CD4-positive, alpha-beta T cell (primary cell): Measurements from ENCODE around the gene CDKN3. TPM values are rescaled to one million over a fixed set of nuclear protein-coding genes. Genes with fewer than 3 reads are reported as not detected.
"Not testable (repeated sequence)": the region's sequence is repeated elsewhere in the genome, so short reads cannot be mapped to it uniquely, and the experiment has no call there.

Experiments used
- ATAC-seq: fragments of 200-7000 bp; cut with Tn5 transposase; one replicate; pipeline ENCODE4 v1.10.0; 2022; ENCODE audit warnings: mild to moderate bottlenecking; ENCODE audit not compliant: poor library complexity
- CTCF ChIA-PET: fragments of 350-600 bp; sonication (Branson Sonifier 250); formaldehyde crosslinking; loops from one replicate; lab custom pipeline; 2021; ENCODE audit warnings: antibody characterized with exemption, inconsistent platforms; lab: Charles Lee
- POLR2A ChIA-PET: fragments of 350-600 bp; sonication (Branson Sonifier 250); formaldehyde crosslinking; loops from one replicate; lab custom pipeline; 2021; ENCODE audit warnings: antibody characterized with exemption, inconsistent platforms; lab: Charles Lee
- DNase-seq, 14 experiments: peaks; one replicate each; pipeline ENCODE4 v3.0.0-alpha.2; 2013 to 2020; ENCODE audit warnings: mixed read lengths in 2 of 14
- H3K27ac ChIP-seq, 2 donors: one replicate each; pipeline versions ENCODE4 v1.5.1 to v1.7.0; 2013; ENCODE audit warnings: low read length in 2 of 2, low read depth in 1 of 2, mild to moderate bottlenecking in 1 of 2
- H3K27me3 ChIP-seq, 2 experiments: 1 replicate in 1 of 2; 2 replicates in 1 of 2; pipeline versions ENCODE4 v1.6.1 to v1.7.0; 2013; ENCODE audit warnings: low read length in 2 of 2, control low read depth in 1 of 2, mild to moderate bottlenecking in 1 of 2, moderate library complexity in 1 of 2; ENCODE audit not compliant: insufficient read depth in 2 of 2, control insufficient read depth in 1 of 2
- H3K36me3 ChIP-seq: one replicate; pipeline ENCODE4 v1.6.1; 2013; ENCODE audit warnings: low read length, control low read depth; ENCODE audit not compliant: insufficient read depth
- H3K4me1 ChIP-seq: one replicate; pipeline ENCODE4 v1.6.1; 2013; ENCODE audit warnings: low read length, control low read depth; ENCODE audit not compliant: insufficient read depth
- H3K4me3 ChIP-seq: one replicate; pipeline ENCODE4 v1.5.1; 2013; ENCODE audit warnings: mild to moderate bottlenecking, low read length, moderate library complexity
- H3K9me3 ChIP-seq, 2 experiments: 1 replicate in 1 of 2; 2 replicates in 1 of 2; pipeline versions ENCODE4 v1.6.1 to v1.7.0; 2013; ENCODE audit warnings: low read length in 2 of 2, mild to moderate bottlenecking in 2 of 2, control low read depth in 1 of 2, moderate library complexity in 1 of 2; ENCODE audit not compliant: control insufficient read depth in 1 of 2, insufficient read depth in 1 of 2
- H3K27ac Mint-ChIP-seq: one replicate; pipeline ENCODE4 v1.8.0; 2020; ENCODE audit warnings: mixed read lengths
- H3K27me3 Mint-ChIP-seq: one replicate; pipeline ENCODE4 v1.8.0; 2021; ENCODE audit warnings: mixed read lengths
- H3K36me3 Mint-ChIP-seq: one replicate; pipeline ENCODE4 v1.8.0; 2021; ENCODE audit warnings: low read depth, mixed read lengths
- H3K4me1 Mint-ChIP-seq: one replicate; pipeline ENCODE4 v1.8.0; 2021; ENCODE audit warnings: low read depth, mixed read lengths
- H3K4me3 Mint-ChIP-seq: one replicate; pipeline ENCODE4 v1.8.0; 2020; ENCODE audit warnings: mild to moderate bottlenecking, mixed read lengths
- H3K9me3 Mint-ChIP-seq: one replicate; pipeline ENCODE4 v1.8.0; 2020; ENCODE audit warnings: mixed read lengths
- intact Hi-C, 2 experiments: fragments of 100-400 bp; cut with DNase I in 1 of 2; cut with micrococcal nuclease in 1 of 2; formaldehyde crosslinking; loops; one replicate each; pipeline versions ENCODE4 v1.15.1 to v1.9.0; 2023 to 2025; cut with DNase I, micrococcal nuclease
- total RNA-seq, 174 experiments: library from RNA in 2 of 174; stranded (reverse) in 2 of 174; gene quantifications; one replicate each; pipeline ENCODE4 v1.2.3 and lab custom pipeline; 2021 to 2026
- TF ChIP-seq, protein P1 (sequence below): fragments of 200-600 bp; IDR thresholded peaks from one replicate; pipeline ENCODE4 v1.8.0; 2022; ENCODE audit warnings: antibody characterized with exemption, mild to moderate bottlenecking

The CDKN3 gene
- total RNA-seq, 2 experiments from 2014 or later = 0.61 to 1.4 TPM

DNA sequence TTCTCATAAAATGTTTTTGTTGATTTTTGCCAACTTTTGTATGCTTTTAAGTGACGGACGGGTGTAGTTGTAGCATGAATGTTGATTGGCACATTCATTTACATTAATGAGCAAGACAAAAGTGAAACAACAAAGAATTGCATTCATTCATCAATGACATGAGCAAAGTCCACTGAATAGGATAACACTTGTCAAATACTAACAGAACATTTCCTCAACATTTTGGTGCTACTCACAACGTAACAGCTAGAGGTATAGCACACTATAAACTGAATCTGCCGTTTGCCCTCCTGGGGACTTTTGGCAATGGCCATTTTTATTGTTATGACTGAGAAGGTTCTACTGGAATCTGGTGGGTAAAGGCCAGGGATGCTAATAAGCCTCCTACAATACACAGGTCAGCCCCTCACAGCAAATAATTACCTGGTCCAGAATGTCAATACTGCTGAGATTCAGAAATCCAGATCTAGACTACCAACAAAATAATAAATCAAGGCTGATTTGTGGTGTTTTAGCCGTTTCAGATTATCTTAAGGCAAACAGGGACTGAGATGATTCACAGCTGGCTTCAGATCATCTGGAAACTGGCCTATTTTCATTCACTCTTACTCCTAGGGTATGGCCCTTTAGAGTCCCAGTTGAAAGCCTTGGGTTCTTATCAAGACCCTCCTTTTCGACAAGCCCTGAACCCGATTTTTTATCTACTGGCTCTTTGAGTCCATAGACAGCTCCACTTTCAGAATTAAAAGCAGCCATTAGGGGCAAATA lies 22.5 kb upstream of the CDKN3 start:
- ATAC-seq = no peak
- H3K27ac Mint-ChIP-seq = no peak overlapping the region
- no peaks in the 10 kb centered on the region for H3K4me1 Mint-ChIP-seq
- CTCF ChIA-PET = no interaction called here
- Histone ChIP-seq H3K36me3 (no peaks in the 10 kb centered on the region), H3K27ac (no peak overlapping the region), H3K9me3 (no peaks in the 10 kb centered on the region), H3K27me3 (peaks cover 4 to 7% of the 10 kb centered on the region in 2 experiments), H3K4me3 (no peak overlapping the region), H3K4me1 (no peaks in the 10 kb centered on the region)
- H3K9me3 Mint-ChIP-seq = no peaks in the 10 kb centered on the region
- H3K36me3 Mint-ChIP-seq = no peaks in the 10 kb centered on the region
- DNase-seq = no peak
- peaks cover 24% of the 10 kb centered on the region for H3K27me3 Mint-ChIP-seq
- POLR2A ChIA-PET = no interaction called here
- intact Hi-C loops = no loop called here
- TF ChIP-seq, protein P1, sequence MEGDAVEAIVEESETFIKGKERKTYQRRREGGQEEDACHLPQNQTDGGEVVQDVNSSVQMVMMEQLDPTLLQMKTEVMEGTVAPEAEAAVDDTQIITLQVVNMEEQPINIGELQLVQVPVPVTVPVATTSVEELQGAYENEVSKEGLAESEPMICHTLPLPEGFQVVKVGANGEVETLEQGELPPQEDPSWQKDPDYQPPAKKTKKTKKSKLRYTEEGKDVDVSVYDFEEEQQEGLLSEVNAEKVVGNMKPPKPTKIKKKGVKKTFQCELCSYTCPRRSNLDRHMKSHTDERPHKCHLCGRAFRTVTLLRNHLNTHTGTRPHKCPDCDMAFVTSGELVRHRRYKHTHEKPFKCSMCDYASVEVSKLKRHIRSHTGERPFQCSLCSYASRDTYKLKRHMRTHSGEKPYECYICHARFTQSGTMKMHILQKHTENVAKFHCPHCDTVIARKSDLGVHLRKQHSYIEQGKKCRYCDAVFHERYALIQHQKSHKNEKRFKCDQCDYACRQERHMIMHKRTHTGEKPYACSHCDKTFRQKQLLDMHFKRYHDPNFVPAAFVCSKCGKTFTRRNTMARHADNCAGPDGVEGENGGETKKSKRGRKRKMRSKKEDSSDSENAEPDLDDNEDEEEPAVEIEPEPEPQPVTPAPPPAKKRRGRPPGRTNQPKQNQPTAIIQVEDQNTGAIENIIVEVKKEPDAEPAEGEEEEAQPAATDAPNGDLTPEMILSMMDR = no peak
- H3K4me3 Mint-ChIP-seq = no peak overlapping the region

DNA sequence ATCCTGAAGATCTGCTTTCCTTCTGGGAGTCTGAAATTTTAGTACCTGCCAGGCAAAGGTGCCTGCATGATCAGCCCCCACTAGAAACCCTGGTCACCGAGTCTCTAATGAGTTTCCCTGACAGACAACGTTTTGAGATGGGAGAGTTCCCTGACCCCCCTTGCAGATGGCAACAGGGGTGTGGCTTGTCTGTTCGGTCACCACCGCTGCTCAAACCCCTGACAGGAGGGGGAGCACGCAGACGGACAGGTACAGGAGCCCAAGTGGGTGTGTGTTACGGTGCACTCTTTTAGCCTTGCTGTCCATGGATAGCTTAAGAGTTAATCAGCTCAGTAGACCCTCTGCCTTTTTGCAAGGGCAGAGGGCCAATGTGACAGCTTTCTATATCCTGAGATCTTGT lies 19.3 kb upstream of the CDKN3 start:
- ChIA-PET POLR2A (no interaction called here), CTCF (no interaction called here)
- H3K4me3 Mint-ChIP-seq = no peak overlapping the region
- H3K4me1 Mint-ChIP-seq = no peaks in the 10 kb centered on the region
- ATAC-seq (no peak), DNase-seq (no peak)
- H3K27me3 Mint-ChIP-seq = peaks cover 17% of the 10 kb centered on the region
- no peaks in the 10 kb centered on the region for H3K9me3 Mint-ChIP-seq
- Histone ChIP-seq H3K4me3 (no peak overlapping the region), H3K9me3 (no peaks in the 10 kb centered on the region), H3K27me3 (peaks cover 4 to 7% of the 10 kb centered on the region in 2 experiments), H3K27ac (no peak overlapping the region), H3K4me1 (no peaks in the 10 kb centered on the region), H3K36me3 (no peaks in the 10 kb centered on the region)
- no peaks in the 10 kb centered on the region for H3K36me3 Mint-ChIP-seq
- TF ChIP-seq, protein P1 = no peak
- intact Hi-C loops = no loop called here
- no peak overlapping the region for H3K27ac Mint-ChIP-seq

DNA sequence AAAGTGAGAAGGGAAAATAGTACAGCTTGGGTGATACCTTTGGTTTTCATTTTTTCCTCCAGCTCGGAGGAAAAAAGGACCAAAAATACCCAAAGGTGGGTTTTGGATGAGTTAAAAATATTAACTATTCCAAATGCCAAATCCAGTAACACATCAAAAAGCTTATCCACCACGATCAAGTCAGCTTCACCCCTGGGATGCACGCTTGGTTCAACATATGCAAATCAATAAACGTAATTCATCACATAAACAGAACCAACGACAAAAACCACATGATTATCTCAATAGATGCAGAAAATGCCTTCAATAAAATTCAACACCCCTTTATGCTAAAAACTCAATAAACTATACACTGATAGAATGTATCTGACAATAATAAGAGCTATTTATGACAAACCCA lies 17.9 kb upstream of the CDKN3 start:
- DNase-seq, H3K27me3 ChIP-seq, CTCF ChIA-PET, H3K27ac ChIP-seq, H3K4me1 ChIP-seq, H3K4me1 Mint-ChIP-seq, H3K9me3 ChIP-seq, H3K4me3 ChIP-seq, H3K9me3 Mint-ChIP-seq, intact Hi-C loops, H3K36me3 ChIP-seq, H3K4me3 Mint-ChIP-seq, ATAC-seq, H3K36me3 Mint-ChIP-seq, H3K27ac Mint-ChIP-seq, POLR2A ChIA-PET: not testable (repeated sequence)
- H3K27me3 Mint-ChIP-seq = peaks cover 17% of the 10 kb centered on the region

DNA sequence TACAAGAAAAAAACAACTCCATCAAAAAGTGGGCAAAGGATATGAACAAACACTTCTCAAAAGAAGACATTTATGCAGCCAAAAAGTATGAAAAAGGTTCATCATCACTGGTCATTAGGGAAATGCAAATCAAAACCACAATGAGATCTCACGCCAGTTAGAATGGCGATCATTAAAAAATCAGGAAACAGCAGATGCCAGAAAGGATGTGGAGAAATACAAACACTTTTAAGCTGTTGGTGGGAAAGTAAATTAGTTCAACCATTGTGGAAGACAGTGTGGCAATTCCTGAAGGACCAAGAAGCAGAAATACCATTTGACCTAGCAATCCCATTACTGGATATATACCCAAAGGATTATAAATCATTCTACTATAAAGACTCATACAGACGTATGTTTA lies 16.2 kb upstream of the CDKN3 start:
- H3K27ac Mint-ChIP-seq, H3K9me3 ChIP-seq, intact Hi-C loops, H3K27ac ChIP-seq, H3K4me3 ChIP-seq, CTCF ChIA-PET, ATAC-seq, H3K4me3 Mint-ChIP-seq, H3K4me1 ChIP-seq, DNase-seq, H3K9me3 Mint-ChIP-seq, POLR2A ChIA-PET, H3K27me3 ChIP-seq, H3K36me3 ChIP-seq, H3K36me3 Mint-ChIP-seq, H3K4me1 Mint-ChIP-seq: not testable (repeated sequence)
- peaks cover 17% of the 10 kb centered on the region for H3K27me3 Mint-ChIP-seq
